GM12872 (cell line): ENCODE measurements around the gene SPTBN1.

ENCODE experiments used
- CTCF ChIP-seq: IDR thresholded peaks from 3 replicates; pipeline ENCODE4 v1.5.1; 2011; ENCODE audit warnings: low read depth, mild to moderate bottlenecking, low read length, moderate library complexity; ENCODE audit not compliant: insufficient read depth

SPTBN1 gene

GRCh38 chr2:54581326-54582039 is 125.4 kb downstream of the SPTBN1 start:
- TF ChIP-seq CTCF, result no peak

GRCh38 chr2:54582987-54583386 is 126.9 kb downstream of the SPTBN1 start:
- no peak for TF ChIP-seq CTCF

GRCh38 chr2:54584598-54584997 is 128.5 kb downstream of the SPTBN1 start:
- TF ChIP-seq CTCF, result no peak

GRCh38 chr2:54585136-54585733 is 129.1 kb downstream of the SPTBN1 start:
- no peak for TF ChIP-seq CTCF

GRCh38 chr2:54586062-54586461 is 129.9 kb downstream of the SPTBN1 start:
- TF ChIP-seq CTCF, result no peak

- TF ChIP-seq CTCF, result no peak
Measured at GRCh38 chr2:54586494-54586893, 130.4 kb downstream of the SPTBN1 start.

- TF ChIP-seq CTCF, result no peak
Measured at GRCh38 chr2:54587171-54588016, 131.3 kb downstream of the SPTBN1 start.
